GM19043 (cell line): ENCODE data around the gene CMIP.

Source experiments
- ATAC-seq: cut with Tn5 transposase; IDR thresholded peaks from one replicate; pipeline ENCODE4 v1.9.1; 2021; ENCODE audit warnings: low read depth; ENCODE audit not compliant: unreplicated experiment

CMIP gene

DNA sequence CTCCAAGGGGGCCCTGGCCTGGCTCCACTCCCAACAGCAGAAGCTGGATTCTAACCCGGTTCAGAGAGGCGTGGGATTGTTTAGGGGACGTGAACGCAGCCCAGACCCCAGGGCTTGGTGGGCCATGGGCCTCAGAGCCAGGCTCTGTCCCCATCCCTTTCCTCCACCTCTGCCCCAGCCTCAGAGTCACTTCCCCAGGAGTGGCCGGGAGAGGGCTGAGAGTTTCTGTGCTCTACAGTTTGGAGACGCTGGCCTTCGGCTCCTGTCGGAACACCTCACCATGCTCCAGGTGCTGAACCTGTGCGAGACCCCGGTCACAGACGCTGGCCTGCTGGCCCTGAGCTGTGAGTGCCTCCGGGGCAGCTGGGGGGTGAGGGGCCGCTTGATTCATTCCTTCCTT, 260.7 kb downstream of the CMIP start:
- no peak for ATAC-seq

DNA sequence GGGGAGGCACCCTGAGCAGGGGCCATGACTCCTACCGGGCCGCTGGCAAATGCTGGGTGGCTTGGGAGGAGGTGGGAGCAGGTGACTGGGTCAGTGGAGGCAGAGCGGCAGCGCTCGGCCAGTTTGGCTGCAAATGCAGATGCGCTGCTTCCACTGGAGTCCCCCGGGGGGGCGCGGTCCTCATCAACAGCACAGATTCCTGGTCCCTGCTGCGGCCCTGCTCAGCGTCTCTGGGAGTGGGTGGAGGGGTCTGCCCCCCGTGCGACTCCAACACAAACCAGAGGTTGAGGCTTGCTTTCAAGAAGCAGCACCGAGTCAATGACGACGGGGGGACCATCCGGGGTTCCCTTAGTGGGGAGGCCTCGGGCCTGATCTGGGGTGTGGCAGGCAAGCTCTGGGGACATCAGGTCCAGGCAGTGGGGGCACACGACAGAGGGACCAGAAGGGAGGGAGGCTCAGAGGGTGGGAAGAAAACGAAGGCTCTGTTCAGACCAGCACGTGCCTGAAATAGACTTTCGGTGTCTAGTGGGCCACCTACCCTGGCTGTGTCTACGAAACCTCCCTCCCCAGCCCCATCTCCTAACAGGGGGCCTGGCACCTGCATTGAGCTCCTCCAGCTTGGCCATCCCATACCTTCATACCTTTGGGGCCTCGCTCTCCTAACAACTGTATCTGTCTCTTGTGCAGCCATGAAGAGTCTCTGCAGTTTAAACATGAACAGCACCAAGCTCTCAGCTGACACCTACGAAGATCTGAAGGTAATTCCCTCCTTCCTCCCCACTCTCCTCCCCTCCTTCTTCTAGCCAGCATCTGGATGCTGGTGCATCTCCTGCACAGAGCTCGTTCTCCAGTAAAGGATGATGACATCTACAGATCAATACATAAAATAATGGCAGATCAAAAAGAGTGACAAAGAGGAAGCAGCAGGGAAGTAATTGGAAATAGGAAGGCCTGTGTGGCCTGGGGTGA, 262.0 kb downstream of the CMIP start:
- ATAC-seq = no peak

DNA sequence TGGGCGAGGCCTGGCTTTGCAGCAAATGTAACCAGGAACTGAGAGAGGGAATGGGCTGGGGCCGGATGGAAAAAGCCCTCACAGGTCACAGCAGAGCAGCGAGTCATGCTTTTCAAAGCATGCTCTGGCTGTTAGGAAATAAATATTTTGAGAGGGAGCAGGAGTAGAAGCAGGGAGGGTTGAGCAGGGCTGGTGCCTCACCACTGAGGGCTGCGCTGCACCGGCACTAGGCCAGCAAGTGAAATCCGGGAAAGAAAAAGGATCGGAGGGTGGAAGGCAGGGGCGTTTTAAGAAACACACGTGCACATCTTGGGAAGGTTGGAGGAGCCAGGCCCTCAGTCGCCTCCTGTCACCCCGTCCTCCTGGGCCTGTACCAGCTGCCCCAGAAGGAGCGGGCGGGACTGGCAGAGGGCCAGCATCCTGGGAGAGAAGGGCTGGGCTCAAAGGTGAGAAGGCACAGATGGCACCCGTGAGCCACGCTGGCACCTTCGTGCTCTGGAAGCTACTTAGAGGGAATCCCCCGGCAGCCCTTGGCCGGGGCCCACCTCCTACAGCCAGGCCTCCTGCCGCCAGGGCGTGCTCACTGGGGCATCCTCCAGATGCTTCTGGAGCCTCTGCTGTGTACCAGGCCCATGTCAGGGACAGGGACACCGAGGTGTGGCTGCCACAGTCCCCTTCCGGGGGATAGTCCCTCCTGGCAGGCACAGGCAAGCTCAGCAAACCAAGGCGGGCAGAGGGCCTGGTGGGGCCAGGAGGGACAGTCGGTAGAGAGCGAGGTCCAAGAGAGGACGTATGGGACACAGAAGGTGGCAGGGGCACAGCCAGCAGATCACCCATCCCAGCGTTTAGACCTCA, 263.0 kb downstream of the CMIP start:
- no peak for ATAC-seq

DNA sequence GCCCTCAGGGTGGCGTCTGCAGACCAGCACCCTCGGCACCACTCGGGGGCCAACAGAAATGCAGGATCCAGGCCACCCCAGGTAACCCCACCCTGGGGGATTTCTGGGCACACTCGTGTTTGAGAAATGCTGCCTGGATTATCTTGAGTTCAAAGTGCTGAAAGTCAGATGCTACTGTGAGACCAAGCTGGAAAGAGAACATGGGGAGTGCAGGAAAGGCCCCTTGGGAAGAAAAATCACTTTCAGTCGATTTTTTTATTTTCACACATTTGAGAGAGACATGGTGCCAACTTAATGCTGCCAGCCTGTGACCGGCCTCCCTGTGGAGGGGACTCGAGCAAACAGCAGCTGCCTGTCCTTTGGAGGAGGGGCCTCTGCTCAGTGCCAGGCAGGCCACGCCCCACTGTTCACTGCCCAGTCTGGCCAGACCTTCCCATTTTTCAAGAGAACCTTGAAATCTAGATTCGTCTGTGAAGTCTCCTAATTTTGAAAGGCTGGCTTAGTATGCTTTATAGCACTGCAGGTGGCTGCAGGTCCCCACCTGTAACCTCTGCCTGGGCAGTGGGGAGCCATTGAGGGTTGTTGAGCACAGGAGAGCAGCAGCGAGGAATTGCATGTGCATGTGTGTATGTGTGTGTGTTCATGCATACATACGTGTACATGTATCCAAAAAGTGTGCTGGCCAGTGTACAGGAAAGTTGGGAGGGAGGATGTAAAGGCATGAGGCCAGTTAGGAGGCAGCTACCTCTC, 263.8 kb downstream of the CMIP start:
- no peak for ATAC-seq

DNA sequence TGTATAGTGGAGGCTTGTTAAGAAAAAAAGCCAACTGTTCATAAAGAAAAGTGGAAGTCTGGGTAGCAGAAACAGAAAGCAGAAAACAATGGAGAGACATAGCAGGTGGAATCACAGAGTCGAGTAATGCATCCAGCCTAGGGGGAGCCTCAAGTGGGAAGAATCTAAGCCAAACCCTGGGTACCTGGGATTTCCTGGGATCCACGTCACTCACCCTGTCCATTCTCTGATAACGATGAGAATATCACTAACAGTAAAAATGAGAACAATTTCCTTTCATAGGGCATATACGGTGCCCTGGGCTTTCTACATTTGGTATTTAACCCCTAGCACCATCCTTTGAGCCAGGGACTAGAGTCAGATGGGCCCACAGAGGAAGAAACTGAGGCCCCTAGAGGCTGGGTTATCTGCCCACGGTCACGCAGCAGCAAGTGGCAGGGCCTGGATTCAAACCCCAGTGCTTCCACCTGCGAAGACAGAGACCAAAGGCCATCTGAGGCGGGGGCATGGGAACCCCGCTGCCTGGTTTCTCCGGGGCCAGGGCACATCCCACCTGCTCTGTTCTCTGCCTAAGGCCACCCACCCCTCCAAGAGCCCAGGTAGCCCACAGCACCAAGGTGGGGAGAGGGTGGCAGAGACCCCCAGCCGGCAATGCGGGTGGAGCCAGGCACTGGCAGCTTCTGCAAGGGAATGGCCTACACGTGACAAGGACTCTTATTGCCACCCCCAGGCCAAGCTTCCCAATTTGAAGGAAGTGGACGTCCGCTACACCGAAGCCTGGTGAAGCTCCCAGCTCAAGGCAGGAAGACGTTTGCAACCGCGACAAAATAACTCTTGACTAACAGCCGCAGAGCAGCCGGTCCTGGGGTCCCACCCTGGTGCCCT, 264.6 kb downstream of the CMIP start:
- no peak for ATAC-seq

DNA sequence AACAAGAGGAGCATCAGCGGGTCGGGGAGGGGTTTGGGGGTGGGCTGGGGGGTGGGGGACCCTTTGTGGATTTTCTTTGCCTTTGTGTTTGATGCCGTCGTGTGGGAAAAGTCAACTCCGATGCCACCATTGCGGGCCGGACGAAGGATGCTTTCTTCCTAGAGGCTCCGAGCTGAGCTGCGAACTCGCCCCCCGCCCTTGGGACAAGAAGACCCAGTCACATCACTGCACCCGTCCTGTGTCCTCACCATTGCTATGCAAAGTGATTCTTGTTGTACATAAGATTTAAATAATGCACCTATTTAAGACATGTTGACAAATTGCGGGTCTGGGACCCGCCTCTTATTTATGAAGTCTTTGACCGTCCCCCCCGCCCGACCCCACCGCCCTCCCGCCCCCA, 265.4 kb downstream of the CMIP start:
- ATAC-seq = no peak

DNA sequence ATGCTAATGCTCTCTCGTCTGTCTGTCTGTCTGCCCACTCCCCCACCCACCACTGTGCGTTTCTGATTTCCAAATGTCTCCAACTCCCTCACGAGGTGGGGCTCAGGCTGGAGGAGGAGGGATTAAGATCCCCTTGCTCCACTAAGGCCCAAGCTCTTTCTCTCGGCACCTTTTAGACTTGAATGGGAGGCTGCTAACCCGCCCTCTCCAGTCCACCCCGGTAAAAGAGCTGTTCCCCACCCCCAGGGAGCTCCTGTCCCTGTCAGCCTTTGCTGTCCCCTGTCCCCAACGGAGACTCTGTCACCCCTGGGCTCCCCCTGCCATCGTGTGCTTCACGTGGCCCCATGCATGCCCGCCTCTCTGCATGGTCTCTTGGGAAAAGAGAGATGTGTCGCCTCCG, 266.0 kb downstream of the CMIP start:
- ATAC-seq = no peak

DNA sequence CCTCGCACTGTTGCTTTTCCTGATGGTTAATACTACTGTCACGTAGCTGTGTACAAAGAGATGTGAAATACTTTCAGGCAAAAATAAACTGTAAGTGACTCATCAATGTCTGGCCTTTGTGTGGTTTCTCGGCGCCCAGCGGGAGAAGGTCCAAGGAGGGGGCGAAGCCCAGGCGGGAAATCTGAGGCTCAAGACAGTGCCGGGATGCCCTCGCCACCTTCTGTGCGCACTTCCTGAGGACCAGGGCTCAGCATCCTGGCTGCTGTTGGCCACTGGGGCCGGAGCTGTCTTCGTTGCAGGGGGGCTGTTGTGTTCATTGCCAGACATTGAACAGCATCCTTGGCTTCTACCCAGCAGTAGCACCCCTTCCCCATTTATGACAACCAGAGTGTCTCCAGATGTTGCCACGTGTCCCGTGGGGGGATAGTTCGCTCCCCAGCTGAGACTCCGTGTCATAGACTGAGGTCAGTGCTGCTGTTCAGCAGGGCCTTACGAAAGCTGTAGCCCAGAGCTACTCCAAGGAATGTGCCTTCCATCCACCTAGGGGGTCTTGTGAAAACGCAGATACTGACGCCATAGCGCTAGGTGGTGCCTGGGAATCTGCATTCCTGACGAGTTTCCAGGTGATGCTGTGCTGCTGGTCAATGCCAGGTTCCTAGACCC, 267.2 kb downstream of the CMIP start:
- no peak for ATAC-seq

DNA sequence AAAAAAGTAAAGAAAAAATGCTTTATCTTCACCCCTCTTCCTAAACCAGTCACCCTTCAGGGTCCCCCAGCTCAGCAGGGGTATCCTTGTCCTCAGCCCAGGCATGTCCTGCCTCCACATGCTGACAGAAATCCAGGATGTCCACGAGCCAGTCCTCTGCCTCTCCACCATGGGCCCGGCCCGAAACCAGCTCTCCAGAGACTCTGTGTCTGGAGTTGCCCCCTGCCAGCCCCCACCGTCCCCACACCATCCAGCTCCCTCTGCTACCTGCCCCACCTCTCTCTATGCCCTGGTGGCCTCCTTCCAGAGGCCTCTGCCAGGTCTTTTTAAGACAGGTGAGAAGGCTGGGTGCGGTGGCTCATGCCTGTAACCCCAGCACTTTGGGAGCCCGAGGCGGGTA, 268.1 kb downstream of the CMIP start:
- ATAC-seq = no peak

DNA sequence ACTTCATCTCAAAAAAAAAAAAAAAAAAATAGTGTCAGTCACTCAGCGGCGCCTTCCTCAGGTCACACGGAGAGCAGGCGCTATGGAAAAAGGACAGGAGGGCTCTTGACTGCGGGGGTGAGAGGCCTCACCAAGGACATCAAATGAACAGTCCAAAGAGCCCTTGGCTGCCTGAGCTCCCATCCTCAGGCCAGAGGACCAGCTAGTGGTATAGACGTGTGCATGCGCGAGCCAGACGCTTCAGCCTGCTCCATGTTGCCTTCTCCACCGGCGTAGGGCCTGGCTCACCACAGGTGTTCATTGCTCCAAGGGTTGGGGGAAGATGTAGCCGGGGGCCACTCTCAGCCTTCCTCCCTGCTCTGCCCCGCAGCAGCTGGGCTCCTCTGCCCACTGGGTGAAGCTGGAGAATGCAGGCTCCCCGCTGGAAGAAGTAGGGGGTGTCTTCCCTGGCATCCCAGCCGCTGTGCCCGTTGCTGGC, 268.7 kb downstream of the CMIP start:
- ATAC-seq = no peak

DNA sequence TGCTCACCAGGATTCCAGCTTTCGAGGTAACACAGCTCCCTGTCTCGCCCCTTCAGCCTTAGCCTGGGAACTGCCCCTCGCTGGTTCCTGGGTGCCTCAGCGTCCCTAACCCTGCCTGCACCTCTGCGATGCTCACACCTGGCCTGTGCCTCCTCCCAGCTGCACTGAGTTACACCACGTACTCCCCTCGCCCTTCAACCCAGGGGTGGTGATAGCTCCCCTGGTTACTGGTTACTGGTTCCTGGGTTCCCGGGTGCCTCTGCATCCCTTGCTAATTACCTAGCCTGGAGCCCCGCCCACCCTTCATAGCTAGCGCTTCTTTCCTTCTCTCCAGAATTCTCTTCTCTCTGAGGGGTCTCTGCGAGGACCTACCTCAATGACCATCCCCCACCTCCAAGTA, 269.2 kb downstream of the CMIP start:
- ATAC-seq = no peak

DNA sequence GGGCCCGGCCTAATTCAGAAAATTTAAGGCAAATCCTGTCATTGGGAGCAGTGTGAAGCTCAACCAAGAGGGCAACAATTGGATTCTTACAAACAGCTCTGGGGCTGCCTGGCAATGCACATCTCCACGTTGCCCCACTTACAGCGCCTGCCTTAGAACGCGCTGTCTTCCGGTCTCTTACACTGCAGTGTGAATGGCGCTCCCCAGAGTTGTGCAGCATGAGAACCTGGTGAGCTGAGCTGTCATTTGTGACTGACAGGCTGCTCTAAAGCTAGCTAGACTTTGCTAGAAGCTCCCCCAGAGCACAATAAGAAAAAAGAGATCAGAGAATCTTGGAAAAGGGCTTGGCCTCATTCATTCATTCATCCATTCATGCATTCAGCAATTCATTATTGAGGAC, 270.0 kb downstream of the CMIP start:
- no peak for ATAC-seq

DNA sequence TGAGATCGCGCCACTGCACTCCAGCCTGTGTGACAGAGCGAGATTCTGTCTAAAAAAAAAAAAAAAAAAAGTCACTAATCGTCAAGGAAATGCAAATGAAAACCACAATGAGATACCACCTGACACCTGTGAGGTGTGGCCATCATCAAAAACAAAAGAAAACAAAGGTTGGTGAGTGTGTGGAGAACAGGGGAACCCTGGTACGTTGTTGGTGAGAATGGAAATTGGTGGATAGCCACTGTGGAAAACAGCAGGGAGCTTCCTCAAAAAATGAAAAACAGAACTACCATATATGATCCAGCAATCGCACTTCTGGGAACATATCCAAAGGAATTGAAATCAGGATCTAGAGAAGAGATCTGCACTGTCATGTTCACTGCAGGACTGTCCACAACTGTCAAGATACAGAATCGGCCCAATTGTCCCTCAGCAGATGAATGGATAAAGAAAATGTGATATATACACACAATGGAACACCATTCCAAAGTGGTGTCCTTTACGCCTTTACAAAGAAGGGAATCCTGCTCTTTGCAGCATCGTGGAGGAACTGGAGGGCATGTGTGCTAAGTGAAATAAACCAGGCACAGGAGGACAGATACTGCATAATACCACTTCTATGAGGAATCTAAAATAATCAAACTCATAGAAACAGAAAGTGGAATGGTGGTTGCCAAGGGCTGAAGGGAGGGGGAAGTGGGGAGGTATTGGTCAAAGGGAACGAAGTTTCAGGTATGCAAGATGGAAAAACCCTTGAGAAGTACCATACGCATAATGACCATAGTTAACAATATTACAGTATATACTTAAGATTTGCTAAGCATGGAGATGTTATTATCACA, 271.0 kb downstream of the CMIP start:
- peak; percentile 41 for ATAC-seq

DNA sequence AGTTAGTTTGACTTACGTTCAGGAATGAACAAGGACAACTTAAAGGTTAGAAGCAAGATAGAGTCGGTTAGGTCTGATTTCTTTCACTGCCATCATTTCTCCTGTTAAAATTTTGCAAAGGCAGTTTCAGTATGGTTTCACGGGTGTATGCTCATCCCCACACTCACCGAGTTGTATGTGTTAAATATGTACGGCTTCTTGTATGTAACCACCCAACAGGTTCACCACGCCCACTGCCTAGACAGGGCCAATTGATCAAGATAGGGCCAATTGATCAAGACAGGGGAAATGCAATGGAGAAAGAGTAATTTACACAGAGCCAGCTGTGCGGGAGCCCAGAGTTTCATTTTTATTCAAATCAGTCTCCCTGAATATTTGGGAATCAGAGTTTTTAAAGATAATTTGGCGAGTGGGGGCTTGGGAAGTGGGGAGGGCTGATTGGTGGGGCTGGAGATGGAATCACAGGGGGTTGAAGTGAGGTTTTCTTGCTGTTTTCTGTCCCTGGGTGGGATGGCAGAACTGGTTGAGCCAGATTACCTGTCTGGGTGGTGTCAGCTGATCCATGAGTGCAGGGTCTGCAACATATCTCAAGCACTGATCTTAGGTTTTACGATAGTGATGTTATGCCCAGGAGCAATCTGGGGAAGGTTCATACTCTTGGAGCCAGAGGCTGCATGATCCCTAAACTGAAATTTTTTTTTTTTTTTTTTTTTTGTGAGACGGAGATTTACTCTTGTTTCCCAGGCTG, 272.0 kb downstream of the CMIP start:
- ATAC-seq = peak; percentile 62

DNA sequence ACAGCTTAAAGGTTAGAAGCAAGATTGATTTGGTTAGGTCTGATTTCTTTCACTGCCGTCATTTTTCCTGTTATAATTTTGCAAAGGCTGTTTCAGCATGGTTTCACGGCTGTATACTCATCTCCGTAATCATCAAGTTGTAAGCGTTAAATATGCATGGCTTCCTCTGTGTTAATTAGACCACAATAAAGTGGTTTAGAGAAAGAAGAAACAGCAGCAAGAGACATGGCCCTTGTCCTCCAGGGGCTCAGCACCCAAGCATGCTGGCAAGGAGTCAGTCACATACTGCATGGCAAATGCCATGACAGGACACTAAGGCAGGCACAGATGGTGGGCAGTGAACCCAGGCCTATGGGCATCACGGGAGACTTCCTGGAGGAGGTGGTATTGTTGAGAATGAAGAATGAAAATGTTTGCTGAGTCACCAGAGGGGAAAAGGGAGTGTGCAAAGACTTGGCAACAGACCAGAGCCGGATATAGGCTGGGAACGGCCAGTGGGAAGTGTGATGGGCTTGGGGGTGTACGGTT, 273.1 kb downstream of the CMIP start:
- ATAC-seq = no peak

DNA sequence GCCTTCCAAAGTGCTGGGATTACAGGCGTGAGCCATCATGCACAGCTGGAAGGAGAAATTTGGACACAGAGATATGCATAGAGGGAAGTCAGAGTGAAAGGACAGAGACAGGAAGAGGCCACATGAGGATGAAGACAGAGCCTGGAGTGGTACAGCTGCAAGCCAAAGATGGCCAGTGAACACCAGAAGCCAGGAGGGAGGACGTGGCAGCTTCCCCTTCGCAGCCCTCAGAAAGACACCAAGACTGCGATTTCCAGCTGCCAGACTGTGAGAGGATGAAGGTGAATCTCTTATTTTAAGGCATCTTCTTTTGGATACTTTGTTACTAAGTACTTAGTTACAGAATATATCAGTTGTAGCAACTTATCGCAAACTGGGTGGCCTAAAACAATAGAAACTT, 274.0 kb downstream of the CMIP start:
- ATAC-seq = no peak

DNA sequence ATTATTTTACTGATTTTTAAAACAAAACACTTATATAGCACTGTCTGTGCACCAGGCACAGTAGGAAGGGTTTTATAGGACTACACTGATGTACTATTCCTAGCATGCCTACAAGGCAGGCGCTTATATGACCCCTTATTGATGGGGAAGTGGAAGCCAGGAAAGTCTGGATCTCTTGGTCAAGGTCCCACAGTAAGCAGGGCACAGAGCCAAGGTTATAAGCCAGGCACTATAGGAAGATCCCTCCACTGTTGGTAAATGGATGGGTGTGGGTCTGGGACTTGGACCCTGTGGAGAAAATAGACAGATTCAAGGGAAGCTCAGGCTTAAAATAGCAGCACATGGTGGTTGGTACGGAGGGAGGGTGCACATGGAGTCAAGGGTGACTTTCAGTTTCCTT, 275.4 kb downstream of the CMIP start:
- ATAC-seq = no peak
